ENCODE measurements around the gene ING5.
A peak's percentile ranks its signal among the peaks of the same experiment; 100 is the strongest.

Gene ING5

DNA sequence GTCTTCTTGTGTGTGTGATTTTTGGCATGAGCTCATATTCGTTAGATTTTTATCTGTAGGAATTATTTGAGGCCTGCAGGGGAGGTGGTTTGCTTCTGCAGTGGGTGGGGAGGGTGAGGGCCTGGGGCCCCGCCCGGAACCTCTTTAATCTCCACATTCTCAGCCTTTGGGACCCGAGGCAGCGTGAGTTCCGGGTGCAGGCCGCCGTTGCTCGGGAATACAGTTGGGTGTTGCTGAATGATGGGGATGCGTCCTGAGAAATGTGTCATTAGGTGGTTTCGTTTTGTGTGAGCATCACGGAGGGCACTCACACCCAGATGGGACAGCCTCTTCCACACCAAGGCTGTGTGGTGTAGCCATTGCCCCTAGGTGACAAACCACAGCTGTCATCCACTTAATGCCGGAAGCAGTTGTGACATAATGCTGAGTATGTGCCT, 61.1 kb downstream of the ING5 start:
- peak; percentile 11 for DNase-seq

DNA sequence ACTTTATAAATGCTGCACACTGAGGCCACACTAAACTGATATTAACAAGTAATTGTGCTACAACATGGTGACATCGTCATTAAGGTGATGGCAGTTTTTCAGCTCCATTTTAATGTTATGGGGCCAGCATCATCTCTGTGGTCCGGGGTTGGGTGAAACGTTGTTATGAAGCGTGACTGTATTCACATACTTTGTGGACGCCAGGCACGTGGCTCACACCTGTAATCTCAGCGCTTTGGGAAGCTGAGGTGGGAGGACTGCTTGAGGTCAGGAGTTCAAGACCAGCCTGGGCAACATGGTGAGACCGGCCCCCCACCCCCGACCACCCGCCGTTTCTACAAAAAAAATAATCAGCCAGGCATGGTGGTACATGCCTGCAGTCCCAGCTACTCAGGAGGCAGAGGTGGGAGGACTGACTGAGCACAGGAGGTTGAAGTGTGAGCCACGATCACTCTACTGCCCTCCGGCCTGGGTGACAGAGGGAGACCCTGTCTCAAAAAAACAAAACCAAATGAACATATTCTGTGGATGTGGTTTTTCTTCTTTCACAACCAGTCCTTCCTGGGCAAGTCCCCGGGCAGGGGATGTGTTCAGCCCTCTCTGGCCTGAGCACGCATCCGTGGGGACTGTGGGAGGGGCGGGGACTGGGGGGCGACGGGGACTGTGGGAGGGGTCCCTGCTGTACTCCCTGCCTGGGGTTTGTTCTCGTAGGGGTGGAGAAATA, 61.9 kb downstream of the ING5 start:
- peak; percentile 10 for DNase-seq

DNA sequence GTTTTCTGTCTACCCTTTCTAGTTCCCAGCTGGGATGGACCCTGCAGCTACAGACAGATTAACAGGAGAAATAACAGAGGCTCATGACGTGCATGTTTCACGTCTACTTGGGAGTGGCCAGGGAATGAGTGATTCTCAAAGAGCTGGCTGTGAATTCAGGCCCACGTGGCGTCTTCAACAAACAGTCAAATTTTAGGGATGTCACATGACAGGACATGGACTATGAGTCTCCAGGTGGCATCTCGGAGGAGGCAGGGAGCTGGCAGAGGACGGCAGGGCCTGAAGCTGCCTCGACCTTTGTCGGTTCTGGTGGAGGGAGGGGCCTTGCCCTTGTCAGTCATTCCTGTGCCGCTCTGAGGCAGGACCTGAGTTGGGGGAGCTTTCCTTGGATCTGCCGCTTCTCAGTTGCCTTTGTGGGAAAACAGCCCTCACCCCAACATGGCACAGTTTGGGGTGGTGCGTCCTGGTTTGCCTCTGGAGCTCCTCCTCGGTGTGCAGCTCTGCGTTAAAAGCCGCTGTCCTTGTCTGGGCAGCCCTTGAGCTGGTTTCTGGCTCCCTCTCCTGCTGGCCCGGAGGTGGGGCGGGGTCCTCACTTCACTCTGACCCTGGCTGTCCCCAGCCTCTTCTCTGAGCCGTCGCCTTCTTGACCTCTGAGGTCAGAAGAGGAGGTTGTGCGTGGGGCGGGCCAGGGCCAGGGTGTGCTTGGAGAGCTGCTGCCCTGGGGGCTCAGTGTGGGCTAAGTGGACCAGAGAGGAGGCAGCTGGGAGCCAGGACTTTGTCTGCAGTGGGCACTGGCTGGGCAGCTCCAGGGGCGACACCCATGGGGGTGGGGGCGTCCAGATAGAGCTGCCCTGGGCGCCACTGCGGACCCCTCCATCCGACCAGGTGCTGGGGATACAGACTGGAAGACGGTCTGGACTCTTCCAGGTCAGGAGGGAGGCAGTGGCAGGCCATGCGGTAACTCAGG, 62.7 kb downstream of the ING5 start:
- DNase-seq = peak; percentile 13

DNA sequence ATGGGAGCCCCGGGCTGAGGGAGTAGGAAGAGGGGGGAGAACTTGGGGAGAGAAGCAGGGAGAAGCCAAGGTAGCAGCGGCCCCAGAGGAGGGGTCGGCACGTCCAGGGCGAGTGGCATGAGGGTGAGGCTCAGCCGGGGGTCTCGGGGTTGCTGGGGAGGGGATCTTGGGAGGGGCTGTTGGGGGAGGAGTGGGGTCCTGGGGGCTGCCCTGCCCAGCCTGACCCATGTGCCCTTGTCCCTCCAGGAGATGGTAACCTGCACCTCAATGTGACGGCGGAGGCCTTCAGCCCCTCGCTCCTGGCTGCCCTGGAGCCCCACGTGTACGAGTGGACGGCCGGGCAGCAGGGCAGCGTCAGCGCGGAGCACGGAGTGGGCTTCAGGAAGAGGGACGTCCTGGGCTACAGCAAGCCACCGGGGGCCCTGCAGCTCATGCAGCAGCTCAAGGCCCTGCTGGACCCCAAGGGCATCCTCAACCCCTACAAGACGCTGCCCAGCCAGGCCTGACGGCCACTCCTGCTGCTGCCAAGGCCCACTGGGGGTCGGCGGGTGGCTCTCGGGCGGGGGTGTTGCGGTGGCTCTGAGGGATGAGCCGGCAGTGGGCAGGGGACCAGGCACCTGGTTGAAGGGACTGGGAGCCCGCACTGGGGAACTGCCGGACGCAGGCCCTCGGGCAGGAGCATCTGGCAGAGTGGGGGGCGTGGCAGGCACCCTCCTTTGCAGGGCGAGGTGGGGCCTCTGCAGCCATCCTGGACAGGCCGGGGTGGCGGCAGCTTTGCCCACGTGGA, 65.8 kb downstream of the ING5 start:
- no peak for DNase-seq

DNA sequence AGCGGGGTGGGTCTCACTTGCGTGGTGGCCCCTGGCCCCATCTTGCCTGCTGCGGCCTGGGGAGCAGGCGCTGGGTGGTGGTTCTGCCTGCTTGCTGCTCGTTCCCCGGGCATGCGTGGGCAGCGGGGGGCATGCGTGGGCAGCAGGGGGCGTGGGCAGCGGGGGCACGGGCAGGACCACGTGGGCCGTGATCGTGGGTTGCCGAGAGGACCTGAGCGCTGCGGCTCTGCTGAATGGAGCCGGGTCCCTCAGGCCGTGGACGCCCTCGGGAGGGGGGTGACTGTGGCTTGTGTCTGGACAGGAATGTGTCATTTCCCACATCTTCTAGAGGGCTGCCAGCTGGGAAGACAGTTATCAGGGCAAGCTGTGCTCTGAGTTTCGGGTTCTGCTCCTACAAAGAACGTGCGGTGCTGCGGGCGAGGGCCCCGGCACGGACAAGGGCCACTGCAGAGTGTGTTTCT, 66.4 kb downstream of the ING5 start:
- no peak for DNase-seq

DNA sequence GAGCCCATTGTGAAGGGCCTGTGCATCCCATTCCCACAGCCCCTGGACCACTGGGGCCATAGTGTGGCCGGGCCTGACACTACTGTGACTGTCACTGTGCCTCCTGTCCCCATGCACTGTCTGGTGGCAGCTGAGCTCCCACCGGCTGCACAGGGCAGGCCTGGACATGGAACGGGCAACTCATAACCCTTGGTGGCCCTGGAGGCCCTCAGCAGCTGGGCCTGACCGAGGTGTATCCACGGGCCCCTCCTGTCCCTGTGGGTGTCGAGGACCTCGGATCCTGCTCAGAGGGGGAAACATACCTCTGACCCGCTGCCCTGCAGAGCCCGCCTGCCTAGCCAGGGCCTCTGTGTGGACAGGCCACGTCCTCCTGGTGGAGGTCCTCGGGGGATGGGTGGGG, 67.0 kb downstream of the ING5 start:
- no peak for DNase-seq

DNA sequence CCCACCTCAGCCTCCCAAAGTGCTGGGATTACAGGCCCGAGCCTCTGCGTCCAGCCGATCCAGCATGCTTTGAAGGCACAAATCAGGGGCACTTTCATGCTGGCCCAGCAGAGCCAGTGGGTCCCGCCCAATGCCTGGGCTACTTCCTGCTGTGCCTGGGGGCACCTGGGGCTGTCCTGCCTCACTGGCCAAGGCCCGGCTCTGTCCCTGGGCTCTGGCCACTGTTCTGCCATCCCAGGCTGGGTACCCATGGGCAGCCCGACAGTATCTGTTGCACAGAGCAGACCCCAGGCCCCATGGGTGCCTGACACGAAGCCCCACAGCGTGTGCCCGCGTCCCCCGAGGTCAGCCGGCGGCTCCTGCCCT, 68.0 kb downstream of the ING5 start:
- no peak for DNase-seq

DNA sequence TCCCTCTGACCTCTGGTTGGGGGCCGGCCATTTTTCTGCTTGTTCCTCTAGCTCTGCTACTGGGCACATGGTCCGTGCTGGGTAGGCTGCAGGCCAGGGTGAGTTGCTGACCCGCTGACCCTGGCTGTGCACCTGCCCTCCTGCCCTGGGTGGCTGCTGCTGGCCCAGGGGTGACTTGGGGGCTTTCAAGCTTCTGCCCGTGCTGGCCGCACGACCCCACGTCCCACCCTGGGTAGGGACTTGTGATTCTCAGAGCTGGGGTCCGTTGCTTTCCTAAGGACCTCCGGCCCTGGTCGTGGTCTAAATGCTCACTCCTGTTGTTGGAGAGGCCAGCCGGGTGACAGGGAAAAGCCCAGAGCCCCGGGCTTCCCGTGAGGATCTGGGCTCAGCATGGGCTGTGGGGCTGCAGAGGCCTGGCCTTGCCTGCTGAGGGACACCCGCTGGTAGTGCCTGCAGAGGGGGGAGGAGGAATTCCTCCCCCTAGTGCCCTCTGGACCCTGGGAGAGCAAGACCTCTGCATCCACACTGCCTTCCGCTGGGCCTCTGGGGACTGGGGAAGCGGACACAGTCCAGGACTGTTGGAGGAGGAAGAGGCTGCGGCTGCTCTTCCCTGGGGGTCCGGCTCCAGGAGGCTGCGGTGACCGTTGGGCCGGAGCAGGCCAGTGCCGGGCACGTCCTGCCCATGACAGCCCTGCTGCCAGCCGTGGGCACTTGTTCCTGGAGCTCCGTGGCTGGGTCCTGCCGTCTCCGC, 68.5 kb downstream of the ING5 start:
- DNase-seq = no peak

DNA sequence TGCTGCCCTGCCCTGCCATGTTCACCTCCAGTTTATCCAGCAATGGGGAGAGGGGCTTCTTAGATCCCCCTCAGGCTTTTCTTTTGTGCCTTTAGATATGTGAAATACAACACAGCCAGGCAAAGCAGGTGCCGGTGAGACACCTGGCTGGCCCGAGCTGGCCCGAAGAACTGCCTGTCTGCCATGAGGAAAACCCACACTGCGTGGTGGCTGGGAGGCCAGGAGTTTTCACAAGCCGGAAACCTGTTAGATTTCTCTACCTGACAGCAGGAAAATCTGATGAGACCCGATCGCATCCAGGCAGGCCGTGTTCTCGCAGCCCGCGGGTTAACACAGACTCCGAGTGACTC, 69.1 kb downstream of the ING5 start:
- DNase-seq = no peak

DNA sequence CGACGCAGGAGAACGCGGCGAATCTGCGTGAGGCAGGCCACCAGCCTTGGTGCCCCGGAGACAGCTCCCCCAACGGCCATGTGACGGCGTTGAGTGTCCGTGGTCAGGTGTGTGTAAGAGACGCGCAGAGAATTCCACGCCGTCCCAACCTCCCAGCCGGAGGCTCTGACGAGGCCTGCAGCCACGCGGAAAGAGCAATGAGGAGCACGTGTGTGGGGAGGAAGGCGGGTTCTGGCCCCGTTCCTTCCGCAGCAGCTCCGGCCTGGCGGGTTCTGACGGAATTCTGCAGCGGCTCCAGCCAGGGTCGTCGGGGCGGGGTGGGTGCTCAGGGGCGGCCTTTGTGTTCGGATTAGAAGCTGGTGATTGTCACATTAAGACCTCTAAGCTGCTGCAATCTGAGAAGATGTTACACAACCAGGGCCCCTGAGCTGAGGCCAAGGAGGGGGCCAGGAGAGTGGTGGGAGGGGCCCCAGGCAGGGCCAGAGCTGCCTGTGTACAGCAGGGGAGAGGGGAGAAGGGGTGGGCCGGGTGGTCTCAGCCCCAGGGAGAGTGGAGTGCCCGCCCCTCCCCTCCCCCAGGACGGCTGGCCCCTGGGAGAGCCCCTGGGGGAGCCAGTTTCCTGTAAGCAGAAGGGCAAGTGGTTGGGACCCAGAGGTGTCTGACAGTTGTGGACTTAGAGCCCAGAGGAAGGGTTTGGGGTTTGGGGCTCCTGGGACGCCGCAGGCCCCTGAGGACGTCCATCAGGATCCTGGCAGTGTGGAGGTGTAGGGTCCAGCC, 69.6 kb downstream of the ING5 start:
- peak; percentile 58 for DNase-seq

DNA sequence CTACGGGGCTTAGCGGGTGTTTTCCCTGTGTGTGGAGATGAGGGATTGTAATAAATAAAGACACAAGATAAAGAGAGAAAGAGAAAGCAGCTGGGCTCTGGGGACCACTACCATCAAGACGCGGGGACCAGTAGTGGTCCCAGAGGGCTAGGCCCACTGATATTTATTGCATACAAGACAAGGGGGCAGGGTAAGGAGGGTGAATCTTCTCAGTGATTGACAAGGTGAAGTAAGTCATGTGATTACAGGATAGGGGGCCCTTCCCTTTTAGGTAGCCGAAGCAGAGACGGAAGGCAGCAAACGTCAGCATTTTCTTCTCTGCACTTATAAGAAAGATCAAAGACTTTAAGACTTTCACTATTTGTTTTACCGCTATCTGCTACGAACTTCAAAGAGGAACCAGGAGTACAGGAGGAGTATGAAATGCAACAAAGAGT, 70.2 kb downstream of the ING5 start:
- DNase-seq = no peak

DNA sequence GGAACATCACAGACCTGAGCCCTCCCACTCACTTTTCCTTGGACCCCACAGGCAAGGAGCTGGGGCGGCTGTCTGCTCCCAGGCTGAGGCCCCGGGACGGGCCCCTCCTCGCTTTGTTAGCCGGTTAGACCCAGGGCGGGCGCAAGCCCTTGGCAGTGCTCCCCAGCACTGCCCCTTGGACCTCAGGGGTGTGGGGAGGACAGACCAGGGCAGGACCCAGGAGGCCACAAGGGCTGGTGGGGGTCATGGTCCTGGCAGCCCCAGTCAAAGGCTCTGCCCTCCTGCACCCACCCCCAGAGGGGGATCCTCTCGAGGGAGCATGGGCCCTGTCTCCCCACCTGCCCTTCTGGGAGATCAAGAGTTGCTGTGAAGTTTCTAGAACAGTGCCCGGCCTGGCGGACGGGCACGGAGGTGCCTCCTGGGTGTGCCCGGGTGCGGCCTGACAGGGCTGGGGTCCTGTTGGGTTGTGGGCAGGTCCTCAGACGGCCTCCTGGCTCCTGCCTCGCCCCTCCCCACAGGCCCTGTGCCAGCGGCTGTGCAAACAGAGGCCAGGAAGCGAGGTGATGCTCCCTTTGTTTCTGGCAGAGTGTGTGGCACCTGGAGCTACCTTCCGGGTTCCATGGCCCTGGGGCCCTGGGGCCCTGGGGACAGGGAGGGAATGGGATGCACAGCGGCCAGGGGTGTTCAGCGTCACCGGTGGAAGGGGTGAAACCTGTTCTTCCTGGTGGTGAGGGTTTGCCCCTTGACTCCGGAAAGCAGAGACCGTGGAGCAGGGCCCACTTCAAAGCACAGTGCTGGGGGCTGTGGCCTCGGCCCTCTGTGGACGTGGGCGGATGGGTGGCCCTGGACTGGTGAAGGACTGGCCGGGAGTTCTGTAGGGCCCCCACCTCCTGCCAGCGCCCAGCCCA, 71.9 kb downstream of the ING5 start:
- no peak for DNase-seq

DNA sequence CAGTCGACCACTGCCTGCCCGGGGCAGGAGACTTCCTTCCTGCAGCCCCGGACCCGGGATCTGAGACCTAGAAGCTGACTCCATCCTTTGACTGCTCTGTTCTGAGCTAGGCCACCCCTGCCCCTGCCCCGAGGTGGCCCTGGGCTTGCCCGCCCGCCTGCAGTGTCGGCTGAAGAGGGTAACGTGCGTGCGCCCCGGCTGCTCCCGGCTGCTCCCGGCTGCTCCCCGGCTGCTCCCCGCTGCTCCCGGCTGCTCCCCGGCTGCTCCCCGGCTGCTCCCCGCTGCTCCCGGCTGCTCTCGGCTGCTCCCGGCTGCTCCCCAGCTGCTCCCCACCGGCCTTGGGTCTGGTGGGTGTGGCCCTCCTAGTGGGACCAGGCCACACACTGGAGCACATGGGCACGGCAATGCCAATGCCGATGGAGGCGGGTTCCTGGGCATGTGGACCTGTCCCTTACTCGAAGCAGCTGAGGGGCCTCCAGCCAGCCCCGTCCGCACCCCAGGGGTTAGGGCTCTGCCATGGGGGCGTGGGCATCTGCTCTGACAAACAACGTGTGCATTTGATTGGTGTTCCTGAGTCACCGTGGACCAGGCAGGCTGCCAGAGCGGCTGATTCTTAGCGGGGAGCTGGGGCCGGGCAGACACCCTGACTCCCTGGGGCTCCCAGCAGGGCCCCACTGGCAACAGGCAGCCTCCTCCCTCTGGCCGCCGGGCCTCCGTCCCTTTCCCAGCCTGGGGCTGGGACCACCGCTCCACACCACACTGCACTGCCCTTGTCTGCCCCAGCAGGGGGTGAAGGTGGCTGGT, 72.8 kb downstream of the ING5 start:
- no peak for DNase-seq

DNA sequence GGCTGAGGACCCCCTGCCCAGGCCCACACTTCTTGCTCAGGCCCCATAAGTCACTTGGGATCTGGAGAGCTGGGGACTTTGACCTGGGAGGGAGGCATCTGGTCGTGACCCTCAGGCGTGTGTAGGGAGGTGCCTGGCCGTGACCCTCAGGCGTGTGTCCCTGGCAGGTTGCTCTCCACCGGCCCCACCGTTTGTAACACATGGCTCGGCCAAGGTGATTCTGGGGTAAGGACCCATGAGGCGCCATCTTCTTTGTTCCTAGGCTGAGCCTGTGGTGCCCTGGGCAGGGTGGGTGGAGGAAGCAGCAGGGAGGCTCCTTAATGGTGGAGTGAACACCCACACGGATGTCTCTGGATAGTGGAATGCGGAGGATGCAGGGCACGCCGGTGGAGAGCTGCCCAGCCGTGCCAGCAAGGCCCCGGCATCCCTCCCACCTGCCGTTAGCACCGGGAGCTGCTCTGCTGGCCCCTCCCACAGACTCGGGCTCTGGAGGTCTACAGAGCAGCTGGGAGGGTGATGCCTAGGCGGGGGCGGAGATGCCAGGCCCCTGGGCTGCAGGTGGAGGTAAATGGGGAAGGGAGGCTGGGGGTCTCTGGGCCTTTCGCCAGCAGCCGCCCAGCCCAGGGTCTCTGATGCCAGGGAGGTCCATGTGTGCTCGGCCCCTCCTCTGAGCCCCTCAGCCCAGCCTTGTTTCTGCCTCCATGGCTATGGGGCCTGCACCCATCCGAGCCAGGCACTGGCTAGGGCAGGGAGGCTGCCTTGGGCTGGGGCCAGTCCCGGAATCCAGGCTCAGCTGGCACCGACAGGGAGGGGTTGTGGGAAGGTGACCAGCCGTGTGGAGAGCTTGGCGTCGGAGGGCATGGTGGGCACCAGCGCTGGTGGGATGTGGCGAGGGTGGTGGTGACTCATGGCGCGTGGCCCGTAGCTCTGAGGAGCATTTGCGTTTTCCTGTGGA, 73.7 kb downstream of the ING5 start:
- no peak for DNase-seq

DNA sequence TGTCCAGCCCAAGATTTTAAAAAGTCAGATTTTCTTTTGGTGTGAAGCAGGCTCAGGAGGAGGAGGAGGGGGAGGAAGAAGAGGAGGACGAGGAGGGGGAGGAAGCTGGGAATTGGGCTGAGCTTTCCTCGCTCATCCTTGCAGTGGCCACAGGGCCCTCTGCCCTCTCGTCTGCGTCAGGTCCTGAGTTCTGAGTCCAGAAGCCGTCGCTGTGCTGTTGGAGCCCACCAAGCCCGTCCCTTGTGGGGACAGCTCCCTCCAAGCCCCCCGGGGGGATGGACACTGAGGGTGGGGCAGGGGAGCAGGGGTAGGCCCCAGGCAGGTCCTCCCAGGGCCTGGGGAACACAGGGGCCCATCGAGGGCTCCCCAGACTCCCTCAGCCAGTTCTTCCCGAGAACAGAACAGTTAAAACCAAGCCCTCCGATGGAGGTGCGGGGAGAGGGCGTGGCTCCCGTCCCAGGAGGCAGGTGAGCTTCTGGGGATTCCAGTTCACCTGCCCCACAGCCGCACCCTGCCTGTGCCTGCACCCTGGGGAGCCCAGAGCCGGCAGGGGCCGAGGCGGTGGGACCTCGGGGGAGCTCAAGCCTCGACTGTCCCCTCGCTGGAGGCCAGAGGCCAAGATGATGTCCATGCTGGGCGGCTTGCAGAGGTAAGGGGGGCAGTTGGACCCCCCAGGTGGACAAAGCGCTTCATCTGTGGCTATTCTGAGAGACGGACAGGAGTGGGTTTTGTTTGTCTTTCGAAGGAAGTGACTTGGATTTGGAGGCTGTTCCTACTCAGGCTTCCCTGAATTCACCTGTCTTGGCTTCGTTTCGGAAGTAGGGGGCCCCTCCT, 74.7 kb downstream of the ING5 start, which contains the start of gene GAL3ST2:
TSS of gene GAL3ST2 (plus strand) at position 487 of the 834 bp plus-strand sequence. CDS start at position 621, 134 bp downstream.
- no peak for DNase-seq

DNA sequence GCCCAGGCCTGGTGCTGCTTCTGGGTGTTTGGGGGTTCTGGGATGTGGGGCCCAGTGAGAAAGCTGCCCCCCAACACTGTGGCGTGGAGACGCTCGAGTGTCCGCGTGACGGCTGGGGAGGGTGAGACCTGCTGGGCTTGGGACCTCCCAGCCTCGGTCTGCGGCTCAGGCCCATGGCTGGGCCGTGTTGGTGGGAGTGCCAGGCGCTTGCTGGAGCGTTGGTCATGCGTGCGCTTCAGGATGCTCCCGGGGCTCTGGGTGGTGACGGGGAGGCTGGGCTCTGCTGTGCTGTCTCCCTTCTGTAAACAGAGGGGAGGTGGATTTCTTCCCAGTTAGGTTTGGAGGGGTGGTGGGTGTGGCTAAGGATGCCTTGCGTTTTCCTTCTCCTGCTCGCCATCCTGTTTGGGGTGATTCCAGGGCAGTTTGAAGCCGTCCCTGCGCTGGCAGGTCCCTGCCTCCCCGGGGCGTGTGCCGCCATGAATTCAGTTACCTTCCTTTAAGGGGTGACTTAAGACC, 75.4 kb downstream of the ING5 start:
- DNase-seq = no peak

Data from femur (tissue), 1 donor.